Peyer's patch (tissue), 4 donors: ENCODE measurements around the gene CROCC.

Experiments used
- POLR2A ChIP-seq, 2 donors: fragments of 450-650 bp; IDR thresholded peaks; one replicate each; pipeline ENCODE4 v1.5.1; 2017; ENCODE audit warnings: antibody characterized with exemption in 2 of 2, mild to moderate bottlenecking in 2 of 2, moderate library complexity in 2 of 2
- TF ChIP-seq, protein P1 (sequence below), 6 experiments: fragments of 450-650 bp in 4 of 6; fragments of 200-600 bp in 2 of 6; sonication (generic) in 1 of 6; IDR thresholded peaks; one replicate each; pipeline ENCODE4 v1.5.1; 2017 to 2019; ENCODE audit warnings: antibody characterized with exemption in 6 of 6, mild to moderate bottlenecking in 3 of 6, moderate library complexity in 1 of 6

- TF ChIP-seq, protein P1, sequence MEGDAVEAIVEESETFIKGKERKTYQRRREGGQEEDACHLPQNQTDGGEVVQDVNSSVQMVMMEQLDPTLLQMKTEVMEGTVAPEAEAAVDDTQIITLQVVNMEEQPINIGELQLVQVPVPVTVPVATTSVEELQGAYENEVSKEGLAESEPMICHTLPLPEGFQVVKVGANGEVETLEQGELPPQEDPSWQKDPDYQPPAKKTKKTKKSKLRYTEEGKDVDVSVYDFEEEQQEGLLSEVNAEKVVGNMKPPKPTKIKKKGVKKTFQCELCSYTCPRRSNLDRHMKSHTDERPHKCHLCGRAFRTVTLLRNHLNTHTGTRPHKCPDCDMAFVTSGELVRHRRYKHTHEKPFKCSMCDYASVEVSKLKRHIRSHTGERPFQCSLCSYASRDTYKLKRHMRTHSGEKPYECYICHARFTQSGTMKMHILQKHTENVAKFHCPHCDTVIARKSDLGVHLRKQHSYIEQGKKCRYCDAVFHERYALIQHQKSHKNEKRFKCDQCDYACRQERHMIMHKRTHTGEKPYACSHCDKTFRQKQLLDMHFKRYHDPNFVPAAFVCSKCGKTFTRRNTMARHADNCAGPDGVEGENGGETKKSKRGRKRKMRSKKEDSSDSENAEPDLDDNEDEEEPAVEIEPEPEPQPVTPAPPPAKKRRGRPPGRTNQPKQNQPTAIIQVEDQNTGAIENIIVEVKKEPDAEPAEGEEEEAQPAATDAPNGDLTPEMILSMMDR (IDR thresholded peaks at IDR 0.05) = no peak
- TF ChIP-seq POLR2A (IDR thresholded peaks at IDR 0.05) = no peak
These were observed 55.6 kb downstream of the CROCC start for GRCh38 chr1:16977377-16977776.
